GM15510 (cell line): ENCODE measurements around the gene IRF2.

ENCODE experiments used
- POLR2A ChIP-seq: IDR thresholded peaks from 3 replicates; pipeline ENCODE4 v1.6.1; 2011; ENCODE audit warnings: borderline replicate concordance; ENCODE audit not compliant: insufficient read length; ENCODE audit errors: extremely low read depth

Gene IRF2

GRCh38 chr4:184485279-184485678 lies 10.9 kb upstream of the IRF2 start:
- no peak for TF ChIP-seq POLR2A

DNA sequence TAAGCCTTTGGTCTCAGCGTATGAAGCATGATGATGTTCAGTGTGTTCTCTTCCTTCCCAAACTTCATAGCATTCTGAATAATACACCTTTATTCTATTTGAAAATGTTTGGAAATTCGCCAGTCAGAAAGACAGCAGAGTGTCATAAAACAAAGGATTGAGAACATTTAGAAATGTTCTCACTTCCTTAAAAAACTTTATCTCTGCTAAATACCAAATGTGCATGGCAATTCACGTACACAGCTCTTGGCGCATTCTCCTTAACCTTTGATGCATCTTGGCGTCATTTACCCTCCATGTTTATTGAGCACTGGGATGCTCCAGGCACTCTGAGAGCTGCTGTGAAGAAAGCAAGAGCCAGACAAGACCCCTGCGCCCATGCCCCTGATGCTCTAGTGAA lies 7.2 kb upstream of the IRF2 start:
- no peak for TF ChIP-seq POLR2A

DNA sequence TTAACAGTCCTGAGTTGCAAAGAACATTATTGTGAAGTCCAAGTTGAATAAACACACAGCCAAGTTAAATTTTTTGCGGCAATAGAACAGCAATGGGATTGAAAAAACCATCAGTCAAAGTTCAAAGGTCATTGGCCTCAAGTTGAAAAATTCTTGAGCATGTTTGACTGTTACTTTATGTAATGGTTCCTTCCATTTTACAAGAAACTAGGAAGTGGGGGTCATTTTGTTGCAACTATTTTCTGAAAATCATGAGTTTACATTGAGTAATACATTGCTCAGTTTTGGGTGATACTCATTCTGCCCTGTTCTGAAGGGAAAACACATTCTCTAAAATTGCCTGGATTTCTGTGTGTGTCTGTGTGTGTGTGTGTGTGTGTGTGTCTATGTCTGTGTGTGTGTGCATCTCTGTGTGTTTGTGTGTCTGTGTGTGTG lies 5.2 kb upstream of the IRF2 start:
- no peak for TF ChIP-seq POLR2A

GRCh38 chr4:184477201-184477999 lies 3.0 kb upstream of the IRF2 start:
- TF ChIP-seq POLR2A, result no peak

DNA sequence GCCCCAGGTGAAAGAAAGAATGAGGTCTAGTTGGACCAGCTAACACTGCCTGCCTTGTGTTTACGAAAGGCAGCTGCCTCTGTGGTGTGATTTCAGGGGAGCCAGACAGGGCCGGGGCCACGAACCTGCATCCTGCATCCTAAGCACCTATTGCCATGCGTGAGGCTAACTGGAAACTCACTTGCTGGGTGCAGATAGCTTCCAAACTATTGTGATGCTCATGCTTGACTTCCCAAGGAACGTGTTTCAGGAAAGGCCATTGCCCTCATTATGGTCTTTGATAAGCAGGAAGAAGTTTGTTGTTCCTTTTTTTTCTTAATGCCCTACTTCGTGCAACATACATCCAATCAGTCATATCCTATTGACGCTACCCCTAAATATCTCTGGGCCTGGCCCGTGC lies 2.3 kb upstream of the IRF2 start:
- TF ChIP-seq POLR2A, result peak; percentile 22

DNA sequence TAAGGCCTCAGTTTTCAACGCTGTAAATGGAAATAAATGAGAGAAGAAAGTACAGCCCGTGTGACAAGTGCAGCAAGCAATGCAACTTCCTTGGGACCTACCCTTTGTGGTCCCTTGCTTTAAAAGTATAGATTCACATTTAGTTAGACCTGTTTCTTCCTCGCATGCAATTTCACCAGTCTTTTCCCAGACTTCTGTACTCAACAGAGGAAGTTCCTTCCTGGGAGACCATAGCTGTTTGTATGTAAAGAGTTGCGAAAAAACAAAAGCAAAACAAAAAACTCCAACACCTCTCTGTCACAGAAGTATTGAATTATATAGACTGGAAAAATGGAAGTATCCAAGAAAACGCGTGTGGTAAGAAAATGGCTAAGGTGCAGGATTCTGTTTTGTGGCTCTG lies 1.1 kb upstream of the IRF2 start:
- no peak for TF ChIP-seq POLR2A

DNA sequence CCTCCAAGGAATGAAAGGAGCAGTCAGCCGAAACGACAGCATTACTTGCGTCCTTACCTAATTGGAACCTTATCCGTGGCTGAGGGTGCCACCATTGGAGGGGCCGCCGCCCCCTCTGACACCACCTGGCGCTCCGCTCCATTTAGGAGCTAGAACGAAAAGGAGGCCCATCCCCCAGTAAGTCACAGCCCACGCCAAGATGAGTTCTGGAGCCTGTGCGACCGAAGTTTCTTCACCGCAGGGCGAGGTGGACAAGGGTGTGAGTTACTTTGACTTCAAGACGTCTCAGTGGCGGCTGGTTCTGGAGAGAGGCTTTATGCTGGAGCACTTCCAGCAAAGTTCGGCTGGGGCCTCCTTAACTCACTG lies 729 bp upstream of the IRF2 start:
- peak; percentile 33 for TF ChIP-seq POLR2A

DNA sequence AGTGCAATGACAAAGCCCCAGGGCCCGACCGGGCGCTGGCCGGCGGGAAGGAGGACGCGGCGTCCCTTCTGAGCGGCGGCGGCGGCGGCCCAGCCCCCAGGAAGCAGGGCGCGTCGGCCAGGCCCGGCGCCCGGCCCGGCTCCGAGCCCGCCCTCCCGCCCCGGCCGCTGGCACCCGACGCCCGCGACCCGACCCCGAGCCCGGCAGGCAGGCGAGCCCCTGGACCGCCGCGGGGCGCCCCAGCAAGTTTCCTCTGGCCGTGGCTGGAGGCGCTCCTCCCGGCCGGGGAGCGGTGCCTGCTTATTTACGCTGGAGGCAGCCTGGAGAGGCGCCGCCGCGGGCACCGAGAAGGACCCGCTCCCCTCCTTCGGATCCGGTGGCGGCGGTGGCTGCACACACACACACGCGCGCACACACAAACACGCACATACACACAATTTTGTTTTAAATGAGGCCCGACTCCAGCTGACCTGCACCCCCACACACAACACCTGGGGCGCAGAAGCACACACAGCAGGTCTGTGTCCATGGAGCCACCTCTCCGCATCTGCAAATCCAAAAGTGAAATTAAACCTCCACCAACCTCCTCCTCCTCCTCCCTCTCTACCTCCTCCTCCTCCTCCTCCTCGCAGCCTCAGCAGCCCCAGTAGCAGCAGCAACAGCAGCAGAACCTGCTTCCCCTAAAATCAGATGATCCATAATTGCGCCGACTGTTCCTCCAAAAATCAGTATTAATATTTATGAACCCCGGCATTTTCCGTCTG lies 669 bp downstream of the IRF2 start:
- peak; percentile 58 for TF ChIP-seq POLR2A

- TF ChIP-seq POLR2A, result peak; percentile 58
Measured at GRCh38 chr4:184472614-184473498, 1.5 kb downstream of the IRF2 start.

- peak; percentile 31 for TF ChIP-seq POLR2A
Measured at GRCh38 chr4:184471881-184472613, 2.3 kb downstream of the IRF2 start.

DNA sequence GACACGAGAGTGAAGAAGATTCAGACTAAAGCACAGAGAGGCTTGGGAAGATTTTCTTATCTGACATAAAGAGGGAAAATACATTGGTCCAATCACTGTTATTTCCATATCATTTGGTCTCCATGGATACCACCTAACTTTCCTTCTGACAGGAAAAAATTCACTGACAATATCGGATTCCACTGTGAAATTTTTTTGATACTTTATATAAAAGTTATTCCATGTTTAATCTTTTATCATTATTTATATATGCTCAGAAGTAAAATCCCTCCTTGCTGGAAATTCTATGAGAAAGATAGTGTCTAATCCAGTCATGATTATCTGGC lies 3.6 kb downstream of the IRF2 start:
- TF ChIP-seq POLR2A, result no peak

GRCh38 chr4:184466634-184467033 lies 7.7 kb downstream of the IRF2 start:
- no peak for TF ChIP-seq POLR2A

- no peak for TF ChIP-seq POLR2A
Measured at GRCh38 chr4:184464759-184465454, 9.4 kb downstream of the IRF2 start.

- TF ChIP-seq POLR2A, result no peak
Measured at GRCh38 chr4:184463856-184464255, 10.5 kb downstream of the IRF2 start.
